Upper lobe of right lung (tissue), 1 donor: ENCODE results near the gene CRYL1. TPM values are rescaled to one million over a fixed set of nuclear protein-coding genes. Genes with fewer than 3 reads are reported as not detected.

ENCODE experiments used
- ATAC-seq: fragments of 200-7000 bp; cut with Tn5 transposase; one replicate; pipeline ENCODE4 v1.9.1; 2020; ENCODE audit warnings: mild to moderate bottlenecking, moderate library complexity
- DNase-seq: peaks from one replicate; pipeline ENCODE4 v3.0.0-alpha.2; 2020
- H3K27ac ChIP-seq: fragments of 200-600 bp; one replicate; pipeline ENCODE4 v1.8.0; 2022
- H3K27me3 ChIP-seq: fragments of 200-600 bp; one replicate; pipeline ENCODE4 v1.8.0; 2022; ENCODE audit warnings: mild to moderate bottlenecking
- H3K36me3 ChIP-seq: fragments of 200-600 bp; one replicate; pipeline ENCODE4 v1.8.0; 2022
- H3K4me1 ChIP-seq: fragments of 200-600 bp; one replicate; pipeline ENCODE4 v1.8.0; 2022
- H3K4me3 ChIP-seq: fragments of 200-600 bp; one replicate; pipeline ENCODE4 v1.8.0; 2022; ENCODE audit warnings: mild to moderate bottlenecking
- H3K9me3 ChIP-seq: fragments of 200-600 bp; one replicate; pipeline ENCODE4 v1.8.0; 2022
- intact Hi-C: fragments of 100-400 bp; cut with DNase I; formaldehyde crosslinking; loops from one replicate; pipeline ENCODE4 v1.11.0; 2022
- total RNA-seq: library from RNA; stranded (reverse); fragmentation: NEBNext Ultra II Directional; extraction: Animal tissue kit (Norgen Biotek cat#: 25700); gene quantifications from one replicate; pipeline ENCODE4 v1.2.1, GENCODE V29; 2021
- TF ChIP-seq, protein P1 (sequence below): fragments of 200-600 bp; IDR thresholded peaks from one replicate; pipeline ENCODE4 v1.8.0; 2022; ENCODE audit warnings: antibody characterized with exemption
- donor health status: DM: no; HTN: yes; CAD: no; lungs with severe emphysema.

Gene CRYL1
- total RNA-seq, 1 donor from 2014 or later: 28.5 TPM

DNA sequence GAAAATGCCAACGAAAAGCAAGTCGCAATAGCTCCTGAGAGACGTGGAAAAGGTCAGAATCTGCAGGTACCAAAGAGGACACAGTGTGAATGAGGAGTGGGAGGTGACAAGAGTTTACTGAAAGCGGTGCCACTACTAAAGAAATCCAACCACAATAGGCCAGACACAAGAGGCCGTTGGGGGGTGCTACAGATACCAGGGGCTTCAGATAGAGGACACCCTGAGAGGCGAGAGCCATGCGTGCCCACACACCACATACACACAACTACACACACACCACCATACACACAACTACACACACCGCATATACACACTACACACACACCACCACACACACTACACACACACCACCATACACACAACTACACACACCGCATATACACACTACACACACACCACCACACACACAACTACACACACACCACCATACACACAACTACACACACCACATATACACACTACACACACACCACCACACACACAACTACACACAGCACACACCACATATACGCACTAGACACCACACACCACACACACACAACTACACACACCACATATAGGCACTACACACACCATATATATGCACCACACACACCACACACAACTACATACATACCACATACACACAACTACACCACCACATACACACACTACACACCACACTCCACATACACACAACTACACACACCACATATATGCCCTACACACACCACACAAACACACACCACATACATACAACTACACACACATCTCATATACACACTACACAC lies 28.5 kb downstream of the CRYL1 start:
- Histone ChIP-seq H3K27ac (no peak overlapping the region), H3K4me1 (peaks cover 7% of the 10 kb centered on the region), H3K4me3 (no peak overlapping the region), H3K27me3 (no peaks in the 10 kb centered on the region), H3K9me3 (no peaks in the 10 kb centered on the region), H3K36me3 (no peaks in the 10 kb centered on the region)
- DNase-seq: no peak
- intact Hi-C loops: loop anchor here (10.0 kb wide), 1 partner anchor 428 kb away; no protein-coding TSS in a partner anchor
- ATAC-seq: no peak
- TF ChIP-seq, protein P1, sequence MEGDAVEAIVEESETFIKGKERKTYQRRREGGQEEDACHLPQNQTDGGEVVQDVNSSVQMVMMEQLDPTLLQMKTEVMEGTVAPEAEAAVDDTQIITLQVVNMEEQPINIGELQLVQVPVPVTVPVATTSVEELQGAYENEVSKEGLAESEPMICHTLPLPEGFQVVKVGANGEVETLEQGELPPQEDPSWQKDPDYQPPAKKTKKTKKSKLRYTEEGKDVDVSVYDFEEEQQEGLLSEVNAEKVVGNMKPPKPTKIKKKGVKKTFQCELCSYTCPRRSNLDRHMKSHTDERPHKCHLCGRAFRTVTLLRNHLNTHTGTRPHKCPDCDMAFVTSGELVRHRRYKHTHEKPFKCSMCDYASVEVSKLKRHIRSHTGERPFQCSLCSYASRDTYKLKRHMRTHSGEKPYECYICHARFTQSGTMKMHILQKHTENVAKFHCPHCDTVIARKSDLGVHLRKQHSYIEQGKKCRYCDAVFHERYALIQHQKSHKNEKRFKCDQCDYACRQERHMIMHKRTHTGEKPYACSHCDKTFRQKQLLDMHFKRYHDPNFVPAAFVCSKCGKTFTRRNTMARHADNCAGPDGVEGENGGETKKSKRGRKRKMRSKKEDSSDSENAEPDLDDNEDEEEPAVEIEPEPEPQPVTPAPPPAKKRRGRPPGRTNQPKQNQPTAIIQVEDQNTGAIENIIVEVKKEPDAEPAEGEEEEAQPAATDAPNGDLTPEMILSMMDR: no peak

DNA sequence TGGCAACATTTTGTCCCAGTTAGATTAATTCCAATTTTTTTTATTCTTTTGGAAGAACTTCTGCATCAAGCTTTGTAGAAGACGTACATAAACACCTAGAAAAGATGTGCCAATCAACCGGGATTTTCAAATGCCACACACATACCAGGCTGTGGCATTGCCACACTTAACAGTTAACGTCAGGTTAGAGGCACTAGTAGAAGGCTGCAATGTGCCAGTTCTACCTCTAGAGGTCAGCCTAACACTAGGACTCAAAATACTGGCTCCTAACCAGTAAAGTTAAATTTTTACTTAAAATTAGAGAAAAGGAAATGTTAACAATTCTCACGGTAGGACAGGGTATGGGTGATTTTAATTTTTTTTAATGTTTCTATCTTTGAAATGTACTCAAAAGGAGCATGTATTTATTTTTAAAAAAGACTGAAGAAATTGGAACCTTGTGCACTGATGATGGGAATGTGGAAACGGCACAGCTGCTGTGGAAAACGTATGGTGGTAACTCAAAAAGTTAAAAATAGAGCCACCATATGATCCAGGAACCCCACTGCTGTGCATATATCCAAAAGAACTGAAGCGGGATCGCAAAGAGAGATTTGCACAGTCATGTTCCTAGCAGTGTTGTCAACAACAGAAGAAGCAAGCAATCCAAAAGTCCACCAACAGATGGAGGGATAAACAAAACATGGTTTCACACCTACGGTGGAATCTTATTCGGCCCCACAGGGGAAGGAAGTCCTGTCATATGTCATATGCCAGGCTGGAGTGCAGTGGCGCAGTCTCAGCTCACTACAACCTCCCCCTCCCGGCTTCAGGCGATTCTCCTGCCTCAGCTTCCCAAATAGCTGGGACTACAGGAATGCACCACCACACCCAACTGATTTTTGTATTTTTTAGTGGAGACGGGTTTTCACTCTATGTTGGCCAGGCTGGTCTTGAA lies 30.3 kb downstream of the CRYL1 start:
- TF ChIP-seq, protein P1: peak; percentile 97
- Histone ChIP-seq H3K27me3 (no peaks in the 10 kb centered on the region), H3K4me3 (peak overlapping the region; percentile 17), H3K27ac (no peak overlapping the region), H3K4me1 (peaks cover 7% of the 10 kb centered on the region), H3K36me3 (no peaks in the 10 kb centered on the region), H3K9me3 (no peaks in the 10 kb centered on the region)
- intact Hi-C loops: loop anchor here (10.0 kb wide), 1 partner anchor 429 kb away; no protein-coding TSS in a partner anchor
- no peak for DNase-seq
- peak; percentile 95 for ATAC-seq

DNA sequence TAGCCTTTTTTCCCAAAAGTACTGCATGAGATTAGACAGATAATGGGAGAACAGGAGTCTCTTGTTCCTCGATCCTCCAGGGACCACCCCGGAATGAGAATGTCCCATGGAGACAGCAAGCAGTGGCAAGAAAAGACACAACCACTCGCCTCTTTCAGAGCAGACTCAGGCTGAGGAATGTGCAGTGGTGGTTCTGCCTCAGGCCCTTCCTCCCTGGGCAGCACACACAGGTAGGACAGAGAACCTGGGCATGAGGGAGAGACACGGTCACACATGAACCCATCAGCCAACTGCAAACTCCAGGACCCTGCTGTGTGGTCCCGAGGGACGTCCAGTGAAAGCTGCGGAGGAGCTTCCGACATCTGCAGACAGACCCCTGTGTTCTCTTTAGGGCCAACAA lies 31.0 kb downstream of the CRYL1 start:
- Histone ChIP-seq H3K27me3 (no peaks in the 10 kb centered on the region), H3K27ac (no peak overlapping the region), H3K4me3 (no peak overlapping the region), H3K9me3 (no peaks in the 10 kb centered on the region), H3K36me3 (no peaks in the 10 kb centered on the region), H3K4me1 (peaks cover 7% of the 10 kb centered on the region)
- no peak for ATAC-seq
- DNase-seq: no peak
- intact Hi-C loops: loop anchor here (10.0 kb wide), 1 partner anchor 430 kb away; no protein-coding TSS in a partner anchor
- TF ChIP-seq, protein P1: no peak

DNA sequence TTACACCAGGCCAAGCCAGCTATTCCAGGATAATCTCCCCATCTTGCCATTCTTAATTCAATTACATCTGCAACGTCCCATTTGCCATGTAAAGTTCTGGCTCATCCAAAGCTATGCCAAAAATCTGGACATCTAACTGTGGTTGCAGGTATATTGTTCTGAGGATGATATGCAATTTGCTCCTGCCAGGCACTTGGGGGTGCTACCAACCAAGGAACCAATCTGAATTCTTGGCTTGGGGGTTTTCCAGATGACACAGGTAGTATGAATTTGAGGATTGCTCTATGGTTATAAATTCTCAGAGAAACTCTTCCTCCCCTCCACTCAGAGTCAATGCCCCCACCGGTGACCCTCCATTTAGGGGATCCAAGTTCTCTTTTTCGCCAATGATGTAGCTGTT lies 33.0 kb downstream of the CRYL1 start:
- TF ChIP-seq, protein P1: peak; percentile 46
- Histone ChIP-seq H3K9me3 (no peaks in the 10 kb centered on the region), H3K36me3 (peaks cover 7% of the 10 kb centered on the region), H3K27ac (no peak overlapping the region), H3K4me1 (peaks cover 7% of the 10 kb centered on the region), H3K4me3 (no peak overlapping the region), H3K27me3 (no peaks in the 10 kb centered on the region)
- ATAC-seq: peak; percentile 20
- no peak for DNase-seq
- intact Hi-C loops: loop anchor here (10.0 kb wide), 1 partner anchor 432 kb away; no protein-coding TSS in a partner anchor

DNA sequence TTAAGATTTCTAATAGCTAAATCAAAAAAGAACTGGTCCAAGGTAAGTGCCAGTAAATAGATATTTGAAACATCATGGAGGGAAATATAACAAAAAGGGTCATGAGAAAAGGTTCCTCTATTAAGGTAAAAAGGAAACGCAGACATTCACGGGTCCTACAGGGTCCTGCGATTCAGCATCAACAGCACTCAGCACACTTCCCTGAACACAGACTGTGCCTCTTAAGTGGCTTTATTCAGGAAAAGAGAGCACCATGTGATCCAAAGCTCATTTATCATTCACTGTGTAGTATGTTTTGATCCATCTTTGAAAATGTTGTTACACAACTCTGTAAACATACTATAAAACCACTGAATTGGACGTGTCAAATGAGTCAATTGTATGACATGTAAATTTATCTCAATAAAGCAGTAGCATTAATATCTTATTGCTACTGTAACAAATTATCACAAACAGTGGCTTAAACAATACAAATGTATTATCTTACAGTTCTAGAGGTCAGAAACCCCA lies 33.7 kb downstream of the CRYL1 start:
- H3K4me1 ChIP-seq: peaks cover 7% of the 10 kb centered on the region
- ATAC-seq: no peak
- TF ChIP-seq, protein P1: no peak

More for the DNA sequence above, 33.7 kb downstream of the CRYL1 start:
- no peaks in the 10 kb centered on the region for H3K27me3 ChIP-seq
- H3K4me3 ChIP-seq: no peak overlapping the region
- H3K9me3 ChIP-seq: no peaks in the 10 kb centered on the region
- no peak overlapping the region for H3K27ac ChIP-seq
- intact Hi-C loops: loop anchor here (10.0 kb wide), 1 partner anchor 433 kb away; no protein-coding TSS in a partner anchor
- DNase-seq: no peak
- H3K36me3 ChIP-seq: peaks cover 7% of the 10 kb centered on the region
